ENCODE measurements around the gene RCOR2.

- TF ChIP-seq RCOR1 (IDR thresholded peaks at IDR 0.05; ENCODE audit: insufficient replicate concordance, low read length) (no peak), CTCF (conservative IDR thresholded peaks at IDR 0.05; ENCODE audit: low read depth, low read length) (no peak), NFE2L2 (IDR thresholded peaks at IDR 0.05; ENCODE audit: low read depth, low read length) (no peak), RAD21 (IDR thresholded peaks at IDR 0.05; ENCODE audit: low read length) (no peak), POLR2A (IDR thresholded peaks at IDR 0.05; ENCODE audit: low read depth, low read length) (no peak), CEBPB (IDR thresholded peaks at IDR 0.05; ENCODE audit: low read depth, low read length) (no peak), FOS (IDR thresholded peaks at IDR 0.05; ENCODE audit: low read depth, low read length) (no peak), SMC3 (IDR thresholded peaks at IDR 0.05; ENCODE audit: low read depth, low read length) (no peak), ELK1 (IDR thresholded peaks at IDR 0.05; ENCODE audit: borderline replicate concordance, low read depth, low read length) (no peak), MAFK (IDR thresholded peaks at IDR 0.05; ENCODE audit: low read depth, low read length) (no peak), RFX5 (IDR thresholded peaks at IDR 0.05; ENCODE audit: low read depth, low read length) (no peak), MAZ (IDR thresholded peaks at IDR 0.05; ENCODE audit: borderline replicate concordance, low read depth, low read length) (no peak), MXI1 (IDR thresholded peaks at IDR 0.05; ENCODE audit: borderline replicate concordance, low read depth, low read length) (no peak)
Measured at GRCh38 chr11:63911876-63912275, 5.1 kb downstream of the RCOR2 start.
